IPS-NIHi11 (cell line): ENCODE measurements around the gene AUTS2.

Source experiments
- DNase-seq: peaks from one replicate; pipeline ENCODE4 v3.0.0; 2012; ENCODE audit warnings: mixed read lengths, low spot score

AUTS2 gene

GRCh38 chr7:70132852-70133690 is 534.8 kb downstream of the AUTS2 start:
- DNase-seq, result no peak

GRCh38 chr7:70134029-70134770 is 535.9 kb downstream of the AUTS2 start:
- DNase-seq, result no peak

- DNase-seq, result no peak
Measured at GRCh38 chr7:70135656-70136055, 537.4 kb downstream of the AUTS2 start.

GRCh38 chr7:70137126-70137525 is 538.9 kb downstream of the AUTS2 start:
- no peak for DNase-seq

- no peak for DNase-seq
Measured at GRCh38 chr7:70142247-70142932, 544.1 kb downstream of the AUTS2 start.

GRCh38 chr7:70143075-70144044 is 545.1 kb downstream of the AUTS2 start:
- no peak for DNase-seq

- DNase-seq, result no peak
Measured at GRCh38 chr7:70148997-70149396, 550.7 kb downstream of the AUTS2 start.

GRCh38 chr7:70152313-70152712 is 554.0 kb downstream of the AUTS2 start:
- no peak for DNase-seq

- no peak for DNase-seq
Measured at GRCh38 chr7:70153933-70154332, 555.7 kb downstream of the AUTS2 start.

GRCh38 chr7:70154521-70155180 is 556.4 kb downstream of the AUTS2 start:
- no peak for DNase-seq

- DNase-seq, result no peak
Measured at GRCh38 chr7:70156057-70156456, 557.8 kb downstream of the AUTS2 start.

- no peak for DNase-seq
Measured at GRCh38 chr7:70159121-70159520, 560.8 kb downstream of the AUTS2 start.

GRCh38 chr7:70165477-70166170 is 567.3 kb downstream of the AUTS2 start:
- no peak for DNase-seq

- DNase-seq, result no peak
Measured at GRCh38 chr7:70171369-70171920, 573.2 kb downstream of the AUTS2 start.

GRCh38 chr7:70177166-70177565 is 578.9 kb downstream of the AUTS2 start:
- DNase-seq, result no peak

- DNase-seq, result no peak
Measured at GRCh38 chr7:70178211-70178610, 579.9 kb downstream of the AUTS2 start.

- DNase-seq, result no peak
Measured at GRCh38 chr7:70178787-70179186, 580.5 kb downstream of the AUTS2 start.

GRCh38 chr7:70182521-70182920 is 584.2 kb downstream of the AUTS2 start:
- no peak for DNase-seq

GRCh38 chr7:70183278-70183677 is 585.0 kb downstream of the AUTS2 start:
- peak; percentile 25 for DNase-seq
